Chondrocyte (in vitro differentiated cells): ENCODE measurements around the gene PM20D2. TPM values are rescaled to one million over a fixed set of nuclear protein-coding genes. Genes with fewer than 3 reads are reported as not detected.

ENCODE experiments used
- DNase-seq: peaks from one replicate; pipeline ENCODE4 v3.0.0; 2021; ENCODE audit warnings: mixed read lengths, low spot score
- H3K27ac Mint-ChIP-seq: one replicate; pipeline ENCODE4 v1.8.0; 2021; ENCODE audit warnings: mild to moderate bottlenecking, moderate library complexity, mixed read lengths; ENCODE audit not compliant: unreplicated experiment
- H3K27me3 Mint-ChIP-seq: 2 replicates; pipeline ENCODE4 v1.8.0; 2021; ENCODE audit warnings: low read depth, mixed read lengths
- H3K36me3 Mint-ChIP-seq: 2 replicates; pipeline ENCODE4 v1.8.0; 2021; ENCODE audit warnings: low read depth, mixed read lengths
- H3K4me1 Mint-ChIP-seq: 2 replicates; pipeline ENCODE4 v1.8.0; 2021; ENCODE audit warnings: low read depth, mild to moderate bottlenecking, mixed read lengths
- H3K4me3 Mint-ChIP-seq: one replicate; pipeline ENCODE4 v1.8.0; 2021; ENCODE audit warnings: mild to moderate bottlenecking, moderate library complexity, mixed read lengths; ENCODE audit not compliant: unreplicated experiment
- H3K9me3 Mint-ChIP-seq: 2 replicates; pipeline ENCODE4 v1.8.0; 2021; ENCODE audit warnings: low read depth, mixed read lengths
- CTCF ChIP-seq: fragments of 200-600 bp; sonication (generic); IDR thresholded peaks from 2 replicates; pipeline ENCODE4 v1.5.0; 2021; ENCODE audit warnings: antibody characterized with exemption, mild to moderate bottlenecking, moderate library complexity
- total RNA-seq: library from RNA; stranded (reverse); gene quantifications from 3 replicates; pipeline ENCODE4 v1.2.1, GENCODE V29; 2021

Gene PM20D2
- total RNA-seq, 1 donor from 2014 or later: 6.2 TPM

GRCh38 chr6:89187504-89187903 lies 41.6 kb downstream of the PM20D2 start:
- no peaks in the 10 kb centered on the region for H3K36me3 Mint-ChIP-seq
- no peak for DNase-seq
- H3K9me3 Mint-ChIP-seq: no peaks in the 10 kb centered on the region
- H3K27me3 Mint-ChIP-seq: peaks cover 12% of the 10 kb centered on the region
- peaks cover 3% of the 10 kb centered on the region for H3K4me1 Mint-ChIP-seq
- no peak overlapping the region for H3K27ac Mint-ChIP-seq
- no peak for TF ChIP-seq CTCF
- H3K4me3 Mint-ChIP-seq: no peak overlapping the region

- H3K9me3 Mint-ChIP-seq: peaks cover 14% of the 10 kb centered on the region
- no peak overlapping the region for H3K4me3 Mint-ChIP-seq
- H3K27me3 Mint-ChIP-seq: peaks cover 4% of the 10 kb centered on the region
- TF ChIP-seq CTCF: no peak
- H3K36me3 Mint-ChIP-seq: peaks cover 6% of the 10 kb centered on the region
- no peak for DNase-seq
- peaks cover 3% of the 10 kb centered on the region for H3K4me1 Mint-ChIP-seq
- H3K27ac Mint-ChIP-seq: no peak overlapping the region
Observed at GRCh38 chr6:89190741-89191140, 44.9 kb downstream of the PM20D2 start.

- H3K9me3 Mint-ChIP-seq: peaks cover 15% of the 10 kb centered on the region
- H3K4me3 Mint-ChIP-seq: no peak overlapping the region
- no peak overlapping the region for H3K27ac Mint-ChIP-seq
- H3K27me3 Mint-ChIP-seq: peaks cover 9% of the 10 kb centered on the region
- peaks cover 7% of the 10 kb centered on the region for H3K36me3 Mint-ChIP-seq
- H3K4me1 Mint-ChIP-seq: peaks cover 3% of the 10 kb centered on the region
- DNase-seq: no peak
- no peak for TF ChIP-seq CTCF
Observed at GRCh38 chr6:89194559-89194958, 48.7 kb downstream of the PM20D2 start.

GRCh38 chr6:89197141-89197540 lies 51.3 kb downstream of the PM20D2 start:
- Mint-ChIP-seq H3K4me1 (no peaks in the 10 kb centered on the region), H3K4me3 (no peak overlapping the region), H3K27ac (no peak overlapping the region), H3K36me3 (peaks cover 7% of the 10 kb centered on the region), H3K9me3 (peaks cover 15% of the 10 kb centered on the region), H3K27me3 (peaks cover 14% of the 10 kb centered on the region)
- no peak for TF ChIP-seq CTCF
- DNase-seq: no peak

- TF ChIP-seq CTCF: no peak
- no peak for DNase-seq
- peaks cover 7% of the 10 kb centered on the region for H3K36me3 Mint-ChIP-seq
- peaks cover 15% of the 10 kb centered on the region for H3K9me3 Mint-ChIP-seq
- H3K27ac Mint-ChIP-seq: no peak overlapping the region
- no peak overlapping the region for H3K4me3 Mint-ChIP-seq
- peaks cover 14% of the 10 kb centered on the region for H3K27me3 Mint-ChIP-seq
- H3K4me1 Mint-ChIP-seq: no peaks in the 10 kb centered on the region
Observed at GRCh38 chr6:89198235-89198634, 52.4 kb downstream of the PM20D2 start.
